ENCODE results near the gene NPHP4.

NPHP4 gene

DNA sequence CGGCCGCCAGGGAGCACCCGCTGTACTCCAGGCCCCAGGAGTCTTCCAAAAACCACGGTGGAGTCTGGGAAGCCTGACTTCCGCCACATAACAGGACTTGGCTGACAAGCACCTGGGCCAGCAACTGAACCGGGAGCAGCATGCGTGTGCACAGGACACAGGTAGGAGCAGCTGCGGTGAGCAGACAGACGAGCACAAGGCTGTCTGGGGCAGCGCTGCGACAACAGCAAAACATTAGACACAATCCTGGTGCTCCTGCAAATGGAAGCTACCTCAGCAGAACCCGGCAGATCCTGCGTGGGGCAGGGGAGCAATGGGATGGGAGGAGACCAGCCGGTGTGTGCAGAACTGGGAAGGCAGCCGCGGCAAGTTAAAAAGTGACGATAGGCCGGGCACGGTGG lies 80.4 kb downstream of the NPHP4 start:
- no peak for ATAC-seq
- TF ChIP-seq, protein P1, sequence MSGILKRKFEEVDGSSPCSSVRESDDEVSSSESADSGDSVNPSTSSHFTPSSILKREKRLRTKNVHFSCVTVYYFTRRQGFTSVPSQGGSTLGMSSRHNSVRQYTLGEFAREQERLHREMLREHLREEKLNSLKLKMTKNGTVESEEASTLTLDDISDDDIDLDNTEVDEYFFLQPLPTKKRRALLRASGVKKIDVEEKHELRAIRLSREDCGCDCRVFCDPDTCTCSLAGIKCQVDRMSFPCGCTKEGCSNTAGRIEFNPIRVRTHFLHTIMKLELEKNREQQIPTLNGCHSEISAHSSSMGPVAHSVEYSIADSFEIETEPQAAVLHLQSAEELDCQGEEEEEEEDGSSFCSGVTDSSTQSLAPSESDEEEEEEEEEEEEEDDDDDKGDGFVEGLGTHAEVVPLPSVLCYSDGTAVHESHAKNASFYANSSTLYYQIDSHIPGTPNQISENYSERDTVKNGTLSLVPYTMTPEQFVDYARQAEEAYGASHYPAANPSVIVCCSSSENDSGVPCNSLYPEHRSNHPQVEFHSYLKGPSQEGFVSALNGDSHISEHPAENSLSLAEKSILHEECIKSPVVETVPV (CRISPR knock-in tag; IDR thresholded peaks at IDR 0.05): no peak
- no peak for TF ChIP-seq ZFP30 (CRISPR knock-in tag; IDR thresholded peaks at IDR 0.05)
- TF ChIP-seq CSDC2 (CRISPR knock-in tag; IDR thresholded peaks at IDR 0.05): no peak
- no peak for TF ChIP-seq ZNF8 (CRISPR knock-in tag; IDR thresholded peaks at IDR 0.05)
- TF ChIP-seq, protein P2, sequence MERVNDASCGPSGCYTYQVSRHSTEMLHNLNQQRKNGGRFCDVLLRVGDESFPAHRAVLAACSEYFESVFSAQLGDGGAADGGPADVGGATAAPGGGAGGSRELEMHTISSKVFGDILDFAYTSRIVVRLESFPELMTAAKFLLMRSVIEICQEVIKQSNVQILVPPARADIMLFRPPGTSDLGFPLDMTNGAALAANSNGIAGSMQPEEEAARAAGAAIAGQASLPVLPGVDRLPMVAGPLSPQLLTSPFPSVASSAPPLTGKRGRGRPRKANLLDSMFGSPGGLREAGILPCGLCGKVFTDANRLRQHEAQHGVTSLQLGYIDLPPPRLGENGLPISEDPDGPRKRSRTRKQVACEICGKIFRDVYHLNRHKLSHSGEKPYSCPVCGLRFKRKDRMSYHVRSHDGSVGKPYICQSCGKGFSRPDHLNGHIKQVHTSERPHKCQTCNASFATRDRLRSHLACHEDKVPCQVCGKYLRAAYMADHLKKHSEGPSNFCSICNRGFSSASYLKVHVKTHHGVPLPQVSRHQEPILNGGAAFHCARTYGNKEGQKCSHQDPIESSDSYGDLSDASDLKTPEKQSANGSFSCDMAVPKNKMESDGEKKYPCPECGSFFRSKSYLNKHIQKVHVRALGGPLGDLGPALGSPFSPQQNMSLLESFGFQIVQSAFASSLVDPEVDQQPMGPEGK (CRISPR knock-in tag; IDR thresholded peaks at IDR 0.05; ENCODE audit: borderline replicate concordance): no peak
- TF ChIP-seq, protein P3, sequence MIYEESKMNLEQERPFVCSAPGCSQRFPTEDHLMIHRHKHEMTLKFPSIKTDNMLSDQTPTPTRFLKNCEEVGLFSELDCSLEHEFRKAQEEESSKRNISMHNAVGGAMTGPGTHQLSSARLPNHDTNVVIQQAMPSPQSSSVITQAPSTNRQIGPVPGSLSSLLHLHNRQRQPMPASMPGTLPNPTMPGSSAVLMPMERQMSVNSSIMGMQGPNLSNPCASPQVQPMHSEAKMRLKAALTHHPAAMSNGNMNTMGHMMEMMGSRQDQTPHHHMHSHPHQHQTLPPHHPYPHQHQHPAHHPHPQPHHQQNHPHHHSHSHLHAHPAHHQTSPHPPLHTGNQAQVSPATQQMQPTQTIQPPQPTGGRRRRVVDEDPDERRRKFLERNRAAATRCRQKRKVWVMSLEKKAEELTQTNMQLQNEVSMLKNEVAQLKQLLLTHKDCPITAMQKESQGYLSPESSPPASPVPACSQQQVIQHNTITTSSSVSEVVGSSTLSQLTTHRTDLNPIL (CRISPR knock-in tag; IDR thresholded peaks at IDR 0.05; ENCODE audit: low read depth): no peak
- no peak for TF ChIP-seq PPARA (CRISPR knock-in tag; IDR thresholded peaks at IDR 0.05; ENCODE audit: borderline replicate concordance)
- TF ChIP-seq OSR1 (CRISPR knock-in tag; IDR thresholded peaks at IDR 0.05): no peak
- TF ChIP-seq, protein P4, sequence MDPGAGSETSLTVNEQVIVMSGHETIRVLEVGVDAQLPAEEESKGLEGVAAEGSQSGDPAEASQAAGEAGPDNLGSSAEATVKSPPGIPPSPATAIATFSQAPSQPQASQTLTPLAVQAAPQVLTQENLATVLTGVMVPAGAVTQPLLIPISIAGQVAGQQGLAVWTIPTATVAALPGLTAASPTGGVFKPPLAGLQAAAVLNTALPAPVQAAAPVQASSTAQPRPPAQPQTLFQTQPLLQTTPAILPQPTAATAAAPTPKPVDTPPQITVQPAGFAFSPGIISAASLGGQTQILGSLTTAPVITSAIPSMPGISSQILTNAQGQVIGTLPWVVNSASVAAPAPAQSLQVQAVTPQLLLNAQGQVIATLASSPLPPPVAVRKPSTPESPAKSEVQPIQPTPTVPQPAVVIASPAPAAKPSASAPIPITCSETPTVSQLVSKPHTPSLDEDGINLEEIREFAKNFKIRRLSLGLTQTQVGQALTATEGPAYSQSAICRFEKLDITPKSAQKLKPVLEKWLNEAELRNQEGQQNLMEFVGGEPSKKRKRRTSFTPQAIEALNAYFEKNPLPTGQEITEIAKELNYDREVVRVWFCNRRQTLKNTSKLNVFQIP (CRISPR knock-in tag; IDR thresholded peaks at IDR 0.05; ENCODE audit: borderline replicate concordance, low read depth): no peak
- TF ChIP-seq GLIS3 (CRISPR knock-in tag; IDR thresholded peaks at IDR 0.05): no peak

DNA sequence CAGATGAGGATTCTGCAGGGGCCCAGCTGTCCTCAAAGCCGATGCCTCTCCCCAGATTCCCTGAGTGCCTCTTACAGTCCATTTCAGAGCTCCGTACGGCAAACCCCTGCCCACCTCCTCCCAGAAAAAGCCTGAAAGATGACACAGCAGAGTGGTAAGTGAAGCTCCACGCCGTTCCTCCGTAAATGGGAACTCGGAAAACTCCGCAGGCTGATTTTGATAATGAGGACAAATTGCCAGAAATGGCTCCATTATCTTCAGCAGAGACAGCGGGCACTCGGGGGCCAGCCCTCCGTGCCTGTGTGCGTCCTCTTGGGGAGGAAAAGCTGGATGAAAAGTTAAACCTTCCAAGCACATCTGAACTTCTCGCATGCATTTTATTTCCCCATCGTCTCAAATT lies 81.1 kb downstream of the NPHP4 start:
- no peak for ATAC-seq

DNA sequence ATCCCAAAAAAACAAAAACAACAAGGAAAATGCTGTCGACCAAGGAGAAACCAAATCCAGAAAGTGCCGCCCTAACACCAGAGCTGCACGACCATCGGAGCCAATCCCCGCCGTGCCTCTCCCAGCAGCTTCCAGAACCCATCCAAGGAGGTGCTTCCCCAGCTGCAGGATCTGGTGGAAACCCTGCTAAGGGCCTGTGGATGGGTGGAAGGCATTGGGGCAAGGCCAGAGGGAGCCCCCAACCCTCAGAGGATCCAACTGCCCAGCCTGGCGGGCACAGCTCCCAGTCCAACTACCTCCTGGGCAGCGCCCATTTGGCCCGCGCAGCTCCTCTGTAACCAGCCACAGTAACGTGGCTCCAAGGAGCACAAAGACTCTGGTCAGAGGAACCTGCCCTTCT lies 81.6 kb downstream of the NPHP4 start:
- ATAC-seq: no peak
- no peak for TF ChIP-seq RARB (CRISPR knock-in tag; IDR thresholded peaks at IDR 0.05)
- no peak for TF ChIP-seq ARNTL (CRISPR knock-in tag; IDR thresholded peaks at IDR 0.05; ENCODE audit: borderline replicate concordance, low read depth)
- TF ChIP-seq ZFP3 (CRISPR knock-in tag; IDR thresholded peaks at IDR 0.05): no peak
- no peak for TF ChIP-seq ZNF8 (CRISPR knock-in tag; IDR thresholded peaks at IDR 0.05)
- no peak for TF ChIP-seq TCF4 (CRISPR knock-in tag; IDR thresholded peaks at IDR 0.05; ENCODE audit: borderline replicate concordance)
- no peak for TF ChIP-seq OSR1 (CRISPR knock-in tag; IDR thresholded peaks at IDR 0.05)
- no peak for TF ChIP-seq PPARA (CRISPR knock-in tag; IDR thresholded peaks at IDR 0.05; ENCODE audit: borderline replicate concordance)
- TF ChIP-seq ESRRG (CRISPR knock-in tag; IDR thresholded peaks at IDR 0.05): no peak
- no peak for TF ChIP-seq ZC3H10 (CRISPR knock-in tag; IDR thresholded peaks at IDR 0.05)
- TF ChIP-seq, protein P3 (CRISPR knock-in tag; IDR thresholded peaks at IDR 0.05; ENCODE audit: low read depth): no peak
- TF ChIP-seq, protein P5, sequence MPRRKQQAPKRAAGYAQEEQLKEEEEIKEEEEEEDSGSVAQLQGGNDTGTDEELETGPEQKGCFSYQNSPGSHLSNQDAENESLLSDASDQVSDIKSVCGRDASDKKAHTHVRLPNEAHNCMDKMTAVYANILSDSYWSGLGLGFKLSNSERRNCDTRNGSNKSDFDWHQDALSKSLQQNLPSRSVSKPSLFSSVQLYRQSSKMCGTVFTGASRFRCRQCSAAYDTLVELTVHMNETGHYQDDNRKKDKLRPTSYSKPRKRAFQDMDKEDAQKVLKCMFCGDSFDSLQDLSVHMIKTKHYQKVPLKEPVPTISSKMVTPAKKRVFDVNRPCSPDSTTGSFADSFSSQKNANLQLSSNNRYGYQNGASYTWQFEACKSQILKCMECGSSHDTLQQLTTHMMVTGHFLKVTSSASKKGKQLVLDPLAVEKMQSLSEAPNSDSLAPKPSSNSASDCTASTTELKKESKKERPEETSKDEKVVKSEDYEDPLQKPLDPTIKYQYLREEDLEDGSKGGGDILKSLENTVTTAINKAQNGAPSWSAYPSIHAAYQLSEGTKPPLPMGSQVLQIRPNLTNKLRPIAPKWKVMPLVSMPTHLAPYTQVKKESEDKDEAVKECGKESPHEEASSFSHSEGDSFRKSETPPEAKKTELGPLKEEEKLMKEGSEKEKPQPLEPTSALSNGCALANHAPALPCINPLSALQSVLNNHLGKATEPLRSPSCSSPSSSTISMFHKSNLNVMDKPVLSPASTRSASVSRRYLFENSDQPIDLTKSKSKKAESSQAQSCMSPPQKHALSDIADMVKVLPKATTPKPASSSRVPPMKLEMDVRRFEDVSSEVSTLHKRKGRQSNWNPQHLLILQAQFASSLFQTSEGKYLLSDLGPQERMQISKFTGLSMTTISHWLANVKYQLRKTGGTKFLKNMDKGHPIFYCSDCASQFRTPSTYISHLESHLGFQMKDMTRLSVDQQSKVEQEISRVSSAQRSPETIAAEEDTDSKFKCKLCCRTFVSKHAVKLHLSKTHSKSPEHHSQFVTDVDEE (CRISPR knock-in tag; IDR thresholded peaks at IDR 0.05): no peak
- TF ChIP-seq, protein P1 (CRISPR knock-in tag; IDR thresholded peaks at IDR 0.05): no peak

More for the DNA sequence above, 81.1 kb downstream of the NPHP4 start:
- TF ChIP-seq ZC3H10 (CRISPR knock-in tag; IDR thresholded peaks at IDR 0.05) (no peak), ZFP3 (CRISPR knock-in tag; IDR thresholded peaks at IDR 0.05) (no peak), GLIS3 (CRISPR knock-in tag; IDR thresholded peaks at IDR 0.05) (no peak), ZNF70 (CRISPR knock-in tag; IDR thresholded peaks at IDR 0.05) (no peak), TOX (CRISPR knock-in tag; IDR thresholded peaks at IDR 0.05; ENCODE audit: borderline replicate concordance) (no peak), PPARA (CRISPR knock-in tag; IDR thresholded peaks at IDR 0.05; ENCODE audit: borderline replicate concordance) (no peak), ESRRG (CRISPR knock-in tag; IDR thresholded peaks at IDR 0.05) (no peak), ISL1 (CRISPR knock-in tag; IDR thresholded peaks at IDR 0.05) (no peak), RARB (CRISPR knock-in tag; IDR thresholded peaks at IDR 0.05) (no peak), ARNTL (CRISPR knock-in tag; IDR thresholded peaks at IDR 0.05; ENCODE audit: borderline replicate concordance, low read depth) (no peak), BACH2 (CRISPR knock-in tag; IDR thresholded peaks at IDR 0.05; ENCODE audit: borderline replicate concordance) (no peak), ZNF565 (CRISPR knock-in tag; conservative IDR thresholded peaks at IDR 0.05; ENCODE audit: low read depth) (no peak), ZNF8 (CRISPR knock-in tag; IDR thresholded peaks at IDR 0.05) (no peak)
- TF ChIP-seq, protein P5 (CRISPR knock-in tag; IDR thresholded peaks at IDR 0.05): no peak
